ENCODE measurements around the gene SLC2A4.

SLC2A4 gene

GRCh38 chr17:7246779-7247178 is 34.7 kb upstream of the SLC2A4 start:
- DNase-seq (ENCODE audit: low read depth in 2 of 2) = no peak

GRCh38 chr17:7248796-7249195 is 32.7 kb upstream of the SLC2A4 start:
- no peak for DNase-seq (ENCODE audit: low read depth in 2 of 2)

GRCh38 chr17:7249214-7249613 is 32.3 kb upstream of the SLC2A4 start:
- DNase-seq (ENCODE audit: low read depth in 2 of 2) = no peak

GRCh38 chr17:7249830-7250229 is 31.7 kb upstream of the SLC2A4 start:
- DNase-seq (ENCODE audit: low read depth in 2 of 2) = no peak

- no peak for DNase-seq (ENCODE audit: low read depth in 2 of 2)
Measured at GRCh38 chr17:7250695-7251627, 30.6 kb upstream of the SLC2A4 start.

GRCh38 chr17:7251661-7252175 is 29.8 kb upstream of the SLC2A4 start, which contains the start of gene CTDNEP1:
Gene CTDNEP1, minus strand, starts transcription at chr17:7251734. Its CDS starts 438 bp downstream, at chr17:7251296.
- DNase-seq (ENCODE audit: low read depth in 2 of 2) = peak; percentile 97 to 99

GRCh38 chr17:7252176-7253043 is 29.1 kb upstream of the SLC2A4 start, which contains the start of gene ELP5:
Gene ELP5, plus strand, starts transcription at chr17:7252215. Its CDS starts 336 bp downstream, at chr17:7252551.
- DNase-seq (ENCODE audit: low read depth in 2 of 2) = peak; percentile 69 to 73

GRCh38 chr17:7253082-7253481 is 28.4 kb upstream of the SLC2A4 start:
- no peak for DNase-seq (ENCODE audit: low read depth in 2 of 2)

GRCh38 chr17:7254511-7254910 is 27.0 kb upstream of the SLC2A4 start:
- no peak for DNase-seq (ENCODE audit: low read depth in 2 of 2)

GRCh38 chr17:7256766-7257456 is 24.6 kb upstream of the SLC2A4 start:
- no peak for DNase-seq (ENCODE audit: low read depth in 2 of 2)

GRCh38 chr17:7258731-7259554 is 22.6 kb upstream of the SLC2A4 start:
- DNase-seq (ENCODE audit: low read depth in 2 of 2) = no peak

GRCh38 chr17:7259555-7259889 is 22.0 kb upstream of the SLC2A4 start:
- no peak for DNase-seq (ENCODE audit: low read depth in 2 of 2)

GRCh38 chr17:7260151-7260550 is 21.4 kb upstream of the SLC2A4 start:
- no peak for DNase-seq (ENCODE audit: low read depth in 2 of 2)

- DNase-seq (ENCODE audit: low read depth in 2 of 2) = peak in 1 of 2 donors; percentile 29
Measured at GRCh38 chr17:7260651-7261378, 20.7 kb upstream of the SLC2A4 start.

GRCh38 chr17:7261379-7262191 is 19.9 kb upstream of the SLC2A4 start:
- peak in 1 of 2 donors; percentile 23 for DNase-seq (ENCODE audit: low read depth in 2 of 2)

- no peak for DNase-seq (ENCODE audit: low read depth in 2 of 2)
Measured at GRCh38 chr17:7262192-7262934, 19.2 kb upstream of the SLC2A4 start, which contains the start of gene CLDN7. Gene CLDN7, minus strand, starts transcription at chr17:7262478. Its CDS starts 435 bp downstream, at chr17:7262043.

- DNase-seq (ENCODE audit: low read depth in 2 of 2) = no peak
Measured at GRCh38 chr17:7262935-7263800, 18.4 kb upstream of the SLC2A4 start.

- DNase-seq (ENCODE audit: low read depth in 2 of 2) = no peak
Measured at GRCh38 chr17:7263801-7264078, 17.8 kb upstream of the SLC2A4 start.

All from stimulated activated CD8-positive, alpha-beta memory T cell treated with anti-CD3 and anti-CD28 coated beads, Interleukin-15, amount 100 ng/mL, for 4 hours (primary cell).